ENCODE results near the gene COA1. TPM values are rescaled to one million over a fixed set of nuclear protein-coding genes. Genes with fewer than 3 reads are reported as not detected.

The COA1 gene
- total RNA-seq, 2 donors from 2014 or later = 104 to 144 TPM

GRCh38 chr7:43652364-43652763, 77.0 kb downstream of the COA1 start:
- H3K27ac Mint-ChIP-seq = no peak overlapping the region
- H3K27me3 Mint-ChIP-seq (ENCODE audit: insufficient read depth) = no peaks in the 10 kb centered on the region
- Histone ChIP-seq H3K36me3 (ENCODE audit: control insufficient read depth, insufficient read depth, low read length) (peaks cover 21% of the 10 kb centered on the region), H3K27me3 (ENCODE audit: control insufficient read depth, insufficient read depth, low read length, poor library complexity, severe bottlenecking) (no peaks in the 10 kb centered on the region), H3K27ac (ENCODE audit: low read depth, low read length) (no peak overlapping the region), H3K4me3 (ENCODE audit: low read length) (no peak overlapping the region), H3K9me3 (ENCODE audit: control insufficient read depth, low read length) (no peaks in the 10 kb centered on the region), H3K4me1 (ENCODE audit: control insufficient read depth, insufficient read depth, low read length) (peaks cover 7% of the 10 kb centered on the region), H3K9ac (ENCODE audit: extremely low read depth, low read length, poor library complexity, severe bottlenecking) (no peak overlapping the region)
- no peak for DNase-seq
- no peak overlapping the region for H3K4me3 Mint-ChIP-seq
- TF ChIP-seq CTCF (conservative IDR thresholded peaks at IDR 0.05) = no peak
- peaks cover 20% of the 10 kb centered on the region for H3K4me1 Mint-ChIP-seq
- H3K9me3 Mint-ChIP-seq = no peaks in the 10 kb centered on the region
- H3K36me3 Mint-ChIP-seq (ENCODE audit: low read depth) = peaks cover 34% of the 10 kb centered on the region

DNA sequence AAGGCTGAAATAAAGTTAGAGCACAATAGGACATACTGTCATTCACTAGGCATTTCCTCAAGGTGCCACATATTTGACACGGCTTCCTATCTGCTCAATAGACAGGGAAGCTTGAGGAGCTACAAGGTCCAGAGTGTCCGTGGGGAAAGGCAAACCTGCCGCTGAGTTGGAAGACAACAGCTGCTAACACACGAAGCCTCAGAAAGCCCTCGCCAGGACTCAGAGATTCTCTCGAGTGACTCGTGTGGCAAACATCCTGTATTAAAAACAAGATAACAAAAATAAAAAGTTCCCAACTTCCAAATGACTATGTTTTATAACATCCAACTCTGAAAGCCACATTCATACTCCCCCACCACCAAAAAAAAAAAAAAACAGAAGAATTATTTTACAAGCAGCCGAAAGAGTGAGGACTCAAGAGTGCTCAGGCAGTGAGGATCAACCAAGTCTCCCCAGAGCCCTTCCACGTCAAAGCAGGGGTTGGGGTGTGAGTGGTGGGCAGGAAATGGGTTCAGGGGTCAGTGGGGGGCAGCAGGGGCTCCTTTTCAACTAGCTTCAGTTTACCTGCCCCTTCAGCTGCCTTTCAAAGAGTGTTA, 78.8 kb downstream of the COA1 start:
- no peak overlapping the region for H3K9ac ChIP-seq (ENCODE audit: extremely low read depth, low read length, poor library complexity, severe bottlenecking)
- WGBS, 2 experiments (ENCODE audit: insufficient coverage in 1 of 2, insufficient read length in 1 of 2) = 79 to 87% methylated on average over 8 to 9 of the region's 9 CpGs

DNA sequence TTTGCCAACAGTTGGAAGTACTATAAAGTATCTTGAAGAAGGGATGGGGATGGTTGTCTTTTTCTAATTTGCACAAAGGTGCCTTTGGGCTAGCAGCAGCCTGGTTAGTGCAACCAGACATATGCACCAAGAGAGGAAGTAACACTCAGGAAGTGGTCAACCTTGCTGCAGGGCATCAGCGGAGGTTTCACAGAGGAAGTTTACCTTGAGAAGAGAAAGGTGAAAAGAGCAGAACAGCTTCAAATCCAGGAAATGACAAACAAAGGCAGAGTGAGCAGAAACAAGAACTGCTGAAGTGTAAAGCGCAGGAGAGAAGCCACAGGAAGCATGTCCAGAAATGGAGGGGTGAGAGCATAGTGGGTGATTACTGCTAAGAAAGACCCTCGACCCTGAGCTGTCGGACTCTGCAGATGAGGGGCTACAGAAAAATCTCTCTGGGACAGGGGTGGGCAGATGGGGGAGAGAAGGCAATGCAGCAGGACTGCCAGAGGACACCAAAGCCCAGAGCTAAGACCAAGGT, 79.5 kb downstream of the COA1 start:
- TF ChIP-seq CTCF (conservative IDR thresholded peaks at IDR 0.05) = no peak
- no peak overlapping the region for H3K27ac ChIP-seq (ENCODE audit: low read depth, low read length)
- no peaks in the 10 kb centered on the region for H3K27me3 ChIP-seq (ENCODE audit: control insufficient read depth, insufficient read depth, low read length, poor library complexity, severe bottlenecking)
- Mint-ChIP-seq H3K4me1 (peaks cover 32% of the 10 kb centered on the region), H3K9me3 (no peaks in the 10 kb centered on the region), H3K27ac (peak overlapping the region; percentile 61), H3K4me3 (no peak overlapping the region), H3K27me3 (ENCODE audit: insufficient read depth) (no peaks in the 10 kb centered on the region), H3K36me3 (ENCODE audit: low read depth) (peaks cover 44% of the 10 kb centered on the region)
- H3K36me3 ChIP-seq (ENCODE audit: control insufficient read depth, insufficient read depth, low read length) = peaks cover 25% of the 10 kb centered on the region
- H3K4me1 ChIP-seq (ENCODE audit: control insufficient read depth, insufficient read depth, low read length) = peaks cover 7% of the 10 kb centered on the region
- no peak for DNase-seq
- no peak overlapping the region for H3K4me3 ChIP-seq (ENCODE audit: low read length)
- no peak overlapping the region for H3K9ac ChIP-seq (ENCODE audit: extremely low read depth, low read length, poor library complexity, severe bottlenecking)
- 95 to 98% methylated on average over 4 of the region's 4 CpGs for WGBS, 2 experiments (ENCODE audit: insufficient coverage in 1 of 2, insufficient read length in 1 of 2)
- H3K9me3 ChIP-seq (ENCODE audit: control insufficient read depth, low read length) = no peaks in the 10 kb centered on the region

More for the DNA sequence above, 78.8 kb downstream of the COA1 start:
- no peak for DNase-seq
- no peak overlapping the region for H3K4me3 Mint-ChIP-seq
- Histone ChIP-seq H3K36me3 (ENCODE audit: control insufficient read depth, insufficient read depth, low read length) (peaks cover 27% of the 10 kb centered on the region), H3K4me1 (ENCODE audit: control insufficient read depth, insufficient read depth, low read length) (peaks cover 7% of the 10 kb centered on the region), H3K9me3 (ENCODE audit: control insufficient read depth, low read length) (no peaks in the 10 kb centered on the region), H3K4me3 (ENCODE audit: low read length) (no peak overlapping the region), H3K27me3 (ENCODE audit: control insufficient read depth, insufficient read depth, low read length, poor library complexity, severe bottlenecking) (no peaks in the 10 kb centered on the region), H3K27ac (ENCODE audit: low read depth, low read length) (no peak overlapping the region)
- peaks cover 32% of the 10 kb centered on the region for H3K4me1 Mint-ChIP-seq
- peak overlapping the region; percentile 81 for H3K27ac Mint-ChIP-seq
- no peak for TF ChIP-seq CTCF (conservative IDR thresholded peaks at IDR 0.05)
- no peaks in the 10 kb centered on the region for H3K27me3 Mint-ChIP-seq (ENCODE audit: insufficient read depth)
- H3K36me3 Mint-ChIP-seq (ENCODE audit: low read depth) = peaks cover 38% of the 10 kb centered on the region
- H3K9me3 Mint-ChIP-seq = no peaks in the 10 kb centered on the region
